ENCODE results near the gene CIROP.
"Not testable (repeated sequence)": the region's sequence is repeated elsewhere in the genome, so short reads cannot be mapped to it uniquely, and the experiment has no call there.

DNA sequence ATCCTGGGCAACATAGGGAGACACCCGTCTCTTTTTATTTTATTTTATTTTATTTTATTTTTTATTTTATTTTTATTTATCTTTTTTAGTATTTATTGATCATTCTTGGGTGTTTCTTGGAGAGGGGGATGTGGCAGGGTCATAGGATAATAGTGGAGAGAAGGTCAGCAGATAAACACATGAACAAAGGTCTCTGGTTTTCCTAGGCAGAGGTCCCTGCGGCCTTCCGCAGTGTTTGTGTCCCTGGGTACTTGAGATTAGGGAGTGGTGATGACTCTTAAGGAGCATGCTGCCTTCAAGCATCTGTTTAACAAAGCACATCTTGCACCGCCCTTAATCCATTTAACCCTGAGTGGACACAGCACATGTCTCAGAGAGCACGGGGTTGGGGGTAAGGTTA lies 2.8 kb upstream of the CIROP start:
- TF ChIP-seq, protein P1, sequence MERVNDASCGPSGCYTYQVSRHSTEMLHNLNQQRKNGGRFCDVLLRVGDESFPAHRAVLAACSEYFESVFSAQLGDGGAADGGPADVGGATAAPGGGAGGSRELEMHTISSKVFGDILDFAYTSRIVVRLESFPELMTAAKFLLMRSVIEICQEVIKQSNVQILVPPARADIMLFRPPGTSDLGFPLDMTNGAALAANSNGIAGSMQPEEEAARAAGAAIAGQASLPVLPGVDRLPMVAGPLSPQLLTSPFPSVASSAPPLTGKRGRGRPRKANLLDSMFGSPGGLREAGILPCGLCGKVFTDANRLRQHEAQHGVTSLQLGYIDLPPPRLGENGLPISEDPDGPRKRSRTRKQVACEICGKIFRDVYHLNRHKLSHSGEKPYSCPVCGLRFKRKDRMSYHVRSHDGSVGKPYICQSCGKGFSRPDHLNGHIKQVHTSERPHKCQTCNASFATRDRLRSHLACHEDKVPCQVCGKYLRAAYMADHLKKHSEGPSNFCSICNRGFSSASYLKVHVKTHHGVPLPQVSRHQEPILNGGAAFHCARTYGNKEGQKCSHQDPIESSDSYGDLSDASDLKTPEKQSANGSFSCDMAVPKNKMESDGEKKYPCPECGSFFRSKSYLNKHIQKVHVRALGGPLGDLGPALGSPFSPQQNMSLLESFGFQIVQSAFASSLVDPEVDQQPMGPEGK (CRISPR knock-in tag; IDR thresholded peaks at IDR 0.05; ENCODE audit: borderline replicate concordance), result not testable (repeated sequence)
- not testable (repeated sequence) for TF ChIP-seq GLIS3 (CRISPR knock-in tag; IDR thresholded peaks at IDR 0.05); BACH2 (CRISPR knock-in tag; IDR thresholded peaks at IDR 0.05; ENCODE audit: borderline replicate concordance); ZNF565 (CRISPR knock-in tag; conservative IDR thresholded peaks at IDR 0.05; ENCODE audit: low read depth)
- TF ChIP-seq, protein P2, sequence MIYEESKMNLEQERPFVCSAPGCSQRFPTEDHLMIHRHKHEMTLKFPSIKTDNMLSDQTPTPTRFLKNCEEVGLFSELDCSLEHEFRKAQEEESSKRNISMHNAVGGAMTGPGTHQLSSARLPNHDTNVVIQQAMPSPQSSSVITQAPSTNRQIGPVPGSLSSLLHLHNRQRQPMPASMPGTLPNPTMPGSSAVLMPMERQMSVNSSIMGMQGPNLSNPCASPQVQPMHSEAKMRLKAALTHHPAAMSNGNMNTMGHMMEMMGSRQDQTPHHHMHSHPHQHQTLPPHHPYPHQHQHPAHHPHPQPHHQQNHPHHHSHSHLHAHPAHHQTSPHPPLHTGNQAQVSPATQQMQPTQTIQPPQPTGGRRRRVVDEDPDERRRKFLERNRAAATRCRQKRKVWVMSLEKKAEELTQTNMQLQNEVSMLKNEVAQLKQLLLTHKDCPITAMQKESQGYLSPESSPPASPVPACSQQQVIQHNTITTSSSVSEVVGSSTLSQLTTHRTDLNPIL (CRISPR knock-in tag; IDR thresholded peaks at IDR 0.05; ENCODE audit: low read depth), result not testable (repeated sequence)
- TF ChIP-seq, protein P3, sequence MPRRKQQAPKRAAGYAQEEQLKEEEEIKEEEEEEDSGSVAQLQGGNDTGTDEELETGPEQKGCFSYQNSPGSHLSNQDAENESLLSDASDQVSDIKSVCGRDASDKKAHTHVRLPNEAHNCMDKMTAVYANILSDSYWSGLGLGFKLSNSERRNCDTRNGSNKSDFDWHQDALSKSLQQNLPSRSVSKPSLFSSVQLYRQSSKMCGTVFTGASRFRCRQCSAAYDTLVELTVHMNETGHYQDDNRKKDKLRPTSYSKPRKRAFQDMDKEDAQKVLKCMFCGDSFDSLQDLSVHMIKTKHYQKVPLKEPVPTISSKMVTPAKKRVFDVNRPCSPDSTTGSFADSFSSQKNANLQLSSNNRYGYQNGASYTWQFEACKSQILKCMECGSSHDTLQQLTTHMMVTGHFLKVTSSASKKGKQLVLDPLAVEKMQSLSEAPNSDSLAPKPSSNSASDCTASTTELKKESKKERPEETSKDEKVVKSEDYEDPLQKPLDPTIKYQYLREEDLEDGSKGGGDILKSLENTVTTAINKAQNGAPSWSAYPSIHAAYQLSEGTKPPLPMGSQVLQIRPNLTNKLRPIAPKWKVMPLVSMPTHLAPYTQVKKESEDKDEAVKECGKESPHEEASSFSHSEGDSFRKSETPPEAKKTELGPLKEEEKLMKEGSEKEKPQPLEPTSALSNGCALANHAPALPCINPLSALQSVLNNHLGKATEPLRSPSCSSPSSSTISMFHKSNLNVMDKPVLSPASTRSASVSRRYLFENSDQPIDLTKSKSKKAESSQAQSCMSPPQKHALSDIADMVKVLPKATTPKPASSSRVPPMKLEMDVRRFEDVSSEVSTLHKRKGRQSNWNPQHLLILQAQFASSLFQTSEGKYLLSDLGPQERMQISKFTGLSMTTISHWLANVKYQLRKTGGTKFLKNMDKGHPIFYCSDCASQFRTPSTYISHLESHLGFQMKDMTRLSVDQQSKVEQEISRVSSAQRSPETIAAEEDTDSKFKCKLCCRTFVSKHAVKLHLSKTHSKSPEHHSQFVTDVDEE (CRISPR knock-in tag; IDR thresholded peaks at IDR 0.05), result not testable (repeated sequence)
